ENCODE data around the gene CD8A.
A peak's percentile ranks its signal among the peaks of the same experiment; 100 is the strongest.

CD8A gene

GRCh38 chr2:86769838-86770237, 20.9 kb downstream of the CD8A start:
- Histone ChIP-seq H3K27ac (ENCODE audit: low read depth, low read length) (no peak overlapping the region), H3K79me1 (ENCODE audit: low read length) (no peaks in the 10 kb centered on the region), H4K12ac (ENCODE audit: low read depth, low read length) (no peak overlapping the region), H3K14ac (ENCODE audit: low read length) (no peak overlapping the region), H3K23ac (ENCODE audit: low read length) (no peak overlapping the region), H2BK12ac (ENCODE audit: low read length) (no peak overlapping the region), H2AK5ac (ENCODE audit: low read length) (no peak overlapping the region), H3K4ac (ENCODE audit: low read depth, low read length) (no peak overlapping the region), H3K27me3 (ENCODE audit: insufficient read depth, low read length) (no peaks in the 10 kb centered on the region), H4K91ac (ENCODE audit: low read depth, low read length) (no peak overlapping the region), H2BK120ac (ENCODE audit: insufficient read depth, low read length, poor library complexity) (no peak overlapping the region), H3K4me2 (ENCODE audit: low read length) (no peak overlapping the region), H3K4me3 (ENCODE audit: low read depth, low read length) (no peak overlapping the region), H3K9ac (ENCODE audit: low read length) (no peak overlapping the region), H3K4me1 (ENCODE audit: control insufficient read depth in 1 of 2, insufficient read depth in 2 of 2, low read length in 2 of 2) (no peaks in the 10 kb centered on the region), H2AFZ (ENCODE audit: insufficient read depth, low read length, poor library complexity) (no peak overlapping the region), H2BK5ac (ENCODE audit: low read depth, low read length, poor library complexity) (no peak overlapping the region), H4K8ac (ENCODE audit: low read depth, low read length) (no peak overlapping the region), H3K9me3 (ENCODE audit: insufficient read depth, low read depth, low read length) (no peaks in the 10 kb centered on the region), H3K18ac (ENCODE audit: low read length) (no peak overlapping the region), H3K36me3 (ENCODE audit: control insufficient read depth in 1 of 2, insufficient read depth in 2 of 2, low read length in 2 of 2) (peaks cover 6 to 16% of the 10 kb centered on the region in 2 experiments), H3K79me2 (ENCODE audit: control insufficient read depth, insufficient read depth, low read length, poor library complexity) (no peaks in the 10 kb centered on the region)
- WGBS (ENCODE audit: extremely low coverage, insufficient coverage, insufficient read length): no CpG with 5 or more reads among the region's 4 CpGs
- DNase-seq: no peak

- Histone ChIP-seq H3K4me3 (ENCODE audit: low read depth, low read length) (no peak overlapping the region), H2BK120ac (ENCODE audit: insufficient read depth, low read length, poor library complexity) (no peak overlapping the region), H2BK12ac (ENCODE audit: low read length) (no peak overlapping the region), H3K4me2 (ENCODE audit: low read length) (no peak overlapping the region), H4K91ac (ENCODE audit: low read depth, low read length) (no peak overlapping the region), H3K4me1 (ENCODE audit: control insufficient read depth in 1 of 2, insufficient read depth in 2 of 2, low read length in 2 of 2) (no peaks in the 10 kb centered on the region), H2AFZ (ENCODE audit: insufficient read depth, low read length, poor library complexity) (no peak overlapping the region), H3K79me1 (ENCODE audit: low read length) (no peaks in the 10 kb centered on the region), H3K27ac (ENCODE audit: low read depth, low read length) (no peak overlapping the region), H3K9ac (ENCODE audit: low read length) (no peak overlapping the region), H4K12ac (ENCODE audit: low read depth, low read length) (no peak overlapping the region), H3K27me3 (ENCODE audit: insufficient read depth, low read length) (no peaks in the 10 kb centered on the region), H2BK5ac (ENCODE audit: low read depth, low read length, poor library complexity) (no peak overlapping the region), H3K14ac (ENCODE audit: low read length) (no peak overlapping the region), H3K9me3 (ENCODE audit: insufficient read depth, low read depth, low read length) (no peaks in the 10 kb centered on the region), H3K18ac (ENCODE audit: low read length) (no peak overlapping the region), H3K79me2 (ENCODE audit: control insufficient read depth, insufficient read depth, low read length, poor library complexity) (no peaks in the 10 kb centered on the region), H4K8ac (ENCODE audit: low read depth, low read length) (no peak overlapping the region), H2AK5ac (ENCODE audit: low read length) (no peak overlapping the region), H3K36me3 (ENCODE audit: control insufficient read depth in 1 of 2, insufficient read depth in 2 of 2, low read length in 2 of 2) (peaks cover 6 to 14% of the 10 kb centered on the region in 2 experiments), H3K4ac (ENCODE audit: low read depth, low read length) (no peak overlapping the region), H3K23ac (ENCODE audit: low read length) (no peak overlapping the region)
- no peak for DNase-seq
- WGBS (ENCODE audit: extremely low coverage, insufficient coverage, insufficient read length): no CpG with 5 or more reads among the region's 5 CpGs
Measured at GRCh38 chr2:86768189-86768949, 22.3 kb downstream of the CD8A start.

GRCh38 chr2:86765310-86765695, 25.4 kb downstream of the CD8A start:
- DNase-seq: no peak
- Histone ChIP-seq H4K12ac (ENCODE audit: low read depth, low read length) (no peak overlapping the region), H3K27ac (ENCODE audit: low read depth, low read length) (no peak overlapping the region), H4K91ac (ENCODE audit: low read depth, low read length) (no peak overlapping the region), H2AFZ (ENCODE audit: insufficient read depth, low read length, poor library complexity) (no peak overlapping the region), H2AK5ac (ENCODE audit: low read length) (no peak overlapping the region), H2BK12ac (ENCODE audit: low read length) (no peak overlapping the region), H3K79me2 (ENCODE audit: control insufficient read depth, insufficient read depth, low read length, poor library complexity) (no peaks in the 10 kb centered on the region), H2BK5ac (ENCODE audit: low read depth, low read length, poor library complexity) (no peak overlapping the region), H4K8ac (ENCODE audit: low read depth, low read length) (no peak overlapping the region), H3K4me1 (ENCODE audit: control insufficient read depth in 1 of 2, insufficient read depth in 2 of 2, low read length in 2 of 2) (no peaks in the 10 kb centered on the region), H3K4me3 (ENCODE audit: low read depth, low read length) (no peak overlapping the region), H3K23ac (ENCODE audit: low read length) (no peak overlapping the region), H3K14ac (ENCODE audit: low read length) (no peak overlapping the region), H3K18ac (ENCODE audit: low read length) (no peak overlapping the region), H3K9ac (ENCODE audit: low read length) (peak overlapping the region; percentile 78), H3K4ac (ENCODE audit: low read depth, low read length) (no peak overlapping the region), H3K27me3 (ENCODE audit: insufficient read depth, low read length) (no peaks in the 10 kb centered on the region), H2BK120ac (ENCODE audit: insufficient read depth, low read length, poor library complexity) (no peak overlapping the region), H3K4me2 (ENCODE audit: low read length) (no peak overlapping the region), H3K79me1 (ENCODE audit: low read length) (no peaks in the 10 kb centered on the region), H3K9me3 (ENCODE audit: insufficient read depth, low read depth, low read length) (no peaks in the 10 kb centered on the region), H3K36me3 (ENCODE audit: control insufficient read depth in 1 of 2, insufficient read depth in 2 of 2, low read length in 2 of 2) (peaks cover 4 to 8% of the 10 kb centered on the region in 2 experiments)
- no CpG with 5 or more reads among the region's 1 CpG for WGBS (ENCODE audit: extremely low coverage, insufficient coverage, insufficient read length)

GRCh38 chr2:86764661-86765309, 25.9 kb downstream of the CD8A start:
- peak; percentile 29 to 78 for DNase-seq
- H3K4me3 ChIP-seq (ENCODE audit: low read depth, low read length): no peak overlapping the region
- no peaks in the 10 kb centered on the region for H3K9me3 ChIP-seq (ENCODE audit: insufficient read depth, low read depth, low read length)
- H3K27me3 ChIP-seq (ENCODE audit: insufficient read depth, low read length): no peaks in the 10 kb centered on the region
- H2AK5ac ChIP-seq (ENCODE audit: low read length): no peak overlapping the region
- H2BK120ac ChIP-seq (ENCODE audit: insufficient read depth, low read length, poor library complexity): no peak overlapping the region
- no peak overlapping the region for H3K4me2 ChIP-seq (ENCODE audit: low read length)
- H4K91ac ChIP-seq (ENCODE audit: low read depth, low read length): no peak overlapping the region
- H3K18ac ChIP-seq (ENCODE audit: low read length): no peak overlapping the region
- no peak overlapping the region for H3K27ac ChIP-seq (ENCODE audit: low read depth, low read length)
- no peak overlapping the region for H2AFZ ChIP-seq (ENCODE audit: insufficient read depth, low read length, poor library complexity)
- no peak overlapping the region for H3K23ac ChIP-seq (ENCODE audit: low read length)
- no peak overlapping the region for H4K8ac ChIP-seq (ENCODE audit: low read depth, low read length)
- peaks cover 4 to 6% of the 10 kb centered on the region in 2 experiments for H3K36me3 ChIP-seq (ENCODE audit: control insufficient read depth in 1 of 2, insufficient read depth in 2 of 2, low read length in 2 of 2)
- no CpG with 5 or more reads among the region's 4 CpGs for WGBS (ENCODE audit: extremely low coverage, insufficient coverage, insufficient read length)
- H2BK5ac ChIP-seq (ENCODE audit: low read depth, low read length, poor library complexity): no peak overlapping the region
- H3K4me1 ChIP-seq (ENCODE audit: control insufficient read depth in 1 of 2, insufficient read depth in 2 of 2, low read length in 2 of 2): no peaks in the 10 kb centered on the region
- no peak overlapping the region for H4K12ac ChIP-seq (ENCODE audit: low read depth, low read length)
- H3K79me1 ChIP-seq (ENCODE audit: low read length): no peaks in the 10 kb centered on the region
- no peaks in the 10 kb centered on the region for H3K79me2 ChIP-seq (ENCODE audit: control insufficient read depth, insufficient read depth, low read length, poor library complexity)
- H3K4ac ChIP-seq (ENCODE audit: low read depth, low read length): no peak overlapping the region
- H3K14ac ChIP-seq (ENCODE audit: low read length): no peak overlapping the region
- H2BK12ac ChIP-seq (ENCODE audit: low read length): no peak overlapping the region
- no peak overlapping the region for H3K9ac ChIP-seq (ENCODE audit: low read length)
